ENCODE data around the gene OLFML2A.
A peak's percentile ranks its signal among the peaks of the same experiment; 100 is the strongest.

The OLFML2A gene

DNA sequence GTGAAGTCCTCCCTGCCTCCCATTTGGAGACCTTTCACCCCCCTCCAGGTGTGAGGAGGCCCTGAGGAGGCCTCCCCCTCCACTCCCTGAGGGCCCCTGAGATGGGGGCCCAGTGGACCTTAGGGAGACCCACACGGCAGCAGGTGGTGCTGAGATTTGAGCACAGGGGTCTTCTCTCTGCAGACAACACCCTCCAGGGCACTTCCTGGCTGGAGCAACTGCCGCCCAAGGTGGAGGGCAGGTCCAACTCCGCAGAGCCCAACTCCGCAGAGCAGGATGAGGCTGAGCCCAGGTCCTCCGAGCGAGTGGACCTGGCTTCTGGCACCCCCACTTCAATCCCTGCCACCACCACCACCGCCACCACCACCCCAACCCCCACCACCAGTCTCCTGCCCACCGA, 27.0 kb downstream of the OLFML2A start:
- H3K4me1 ChIP-seq (ENCODE audit: insufficient read depth, low read length): peaks cover 7% of the 10 kb centered on the region
- no peaks in the 10 kb centered on the region for H3K9me3 ChIP-seq (ENCODE audit: low read length)
- no peak overlapping the region for H3K27ac ChIP-seq (ENCODE audit: low read depth, low read length)
- H3K9ac ChIP-seq (ENCODE audit: low read length): no peak overlapping the region
- peaks cover 18% of the 10 kb centered on the region for H3K36me3 ChIP-seq (ENCODE audit: insufficient read depth, low read length)
- H3K4me3 ChIP-seq (ENCODE audit: low read depth in 1 of 2, low read length in 2 of 2): no peak overlapping the region
- no peaks in the 10 kb centered on the region for H3K27me3 ChIP-seq (ENCODE audit: control insufficient read depth in 1 of 2, insufficient read depth in 2 of 2, low read length in 2 of 2)

DNA sequence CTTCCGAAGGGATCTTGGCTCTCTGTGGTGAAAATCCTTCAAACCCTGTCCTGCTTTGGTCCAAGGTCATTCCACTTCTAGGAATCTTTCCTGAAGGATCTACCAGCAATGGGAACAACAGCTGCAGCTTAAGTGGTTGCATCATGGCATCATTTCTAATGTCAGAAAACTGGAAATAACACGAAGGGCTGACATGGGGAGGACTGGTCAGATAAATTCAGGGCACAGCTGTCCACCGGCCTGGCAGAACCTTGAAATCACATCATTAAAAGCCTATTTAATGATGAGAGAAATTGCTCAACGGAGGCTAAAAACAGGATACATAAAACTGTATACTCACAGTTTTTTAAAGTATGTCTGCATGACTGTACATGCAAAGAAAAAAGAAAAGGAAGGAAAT, 28.3 kb downstream of the OLFML2A start:
- H3K27ac ChIP-seq (ENCODE audit: low read depth, low read length): no peak overlapping the region
- H3K36me3 ChIP-seq (ENCODE audit: insufficient read depth, low read length): peaks cover 13% of the 10 kb centered on the region
- H3K9me3 ChIP-seq (ENCODE audit: low read length): no peaks in the 10 kb centered on the region
- no peak overlapping the region for H3K4me3 ChIP-seq (ENCODE audit: low read depth in 1 of 2, low read length in 2 of 2)
- no peak overlapping the region for H3K9ac ChIP-seq (ENCODE audit: low read length)
- H3K27me3 ChIP-seq (ENCODE audit: control insufficient read depth in 1 of 2, insufficient read depth in 2 of 2, low read length in 2 of 2): no peaks in the 10 kb centered on the region
- H3K4me1 ChIP-seq (ENCODE audit: insufficient read depth, low read length): peaks cover 3% of the 10 kb centered on the region

DNA sequence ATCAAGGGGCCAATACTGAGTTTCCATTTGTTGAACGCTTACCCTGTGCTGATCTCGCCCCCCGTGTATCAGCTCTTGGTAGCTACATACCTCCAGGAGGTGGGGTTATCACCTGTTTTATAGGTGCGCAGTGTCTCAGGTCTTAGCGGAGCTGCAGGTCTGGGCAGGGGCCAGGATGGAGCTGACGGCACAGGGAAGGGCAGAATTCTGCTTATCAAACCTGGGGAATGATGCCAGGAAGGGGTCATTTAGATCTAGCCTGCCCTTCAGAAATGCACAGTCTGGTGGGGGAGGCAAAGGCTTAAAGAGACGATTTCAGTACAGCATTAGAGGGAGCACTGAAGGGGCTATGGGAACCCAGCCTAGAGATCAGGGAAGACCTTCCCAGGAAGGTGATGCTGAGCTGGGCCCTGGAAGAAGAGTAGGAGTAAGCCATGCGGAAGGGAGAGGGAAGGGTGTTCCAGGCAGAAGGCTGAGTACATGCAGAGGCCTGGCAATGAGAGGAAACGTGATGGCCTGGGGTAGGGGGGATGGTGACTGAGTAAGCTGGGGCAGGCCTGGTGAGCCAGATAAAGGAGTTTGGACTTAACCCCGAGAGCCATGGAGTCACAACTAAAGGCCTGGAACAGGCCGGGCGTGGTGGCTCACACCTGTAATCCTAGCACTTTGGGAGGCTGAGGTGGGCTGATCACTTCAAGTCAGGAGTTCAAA, 31.5 kb downstream of the OLFML2A start:
- H3K4me1 ChIP-seq (ENCODE audit: insufficient read depth, low read length): peaks cover 30% of the 10 kb centered on the region

DNA sequence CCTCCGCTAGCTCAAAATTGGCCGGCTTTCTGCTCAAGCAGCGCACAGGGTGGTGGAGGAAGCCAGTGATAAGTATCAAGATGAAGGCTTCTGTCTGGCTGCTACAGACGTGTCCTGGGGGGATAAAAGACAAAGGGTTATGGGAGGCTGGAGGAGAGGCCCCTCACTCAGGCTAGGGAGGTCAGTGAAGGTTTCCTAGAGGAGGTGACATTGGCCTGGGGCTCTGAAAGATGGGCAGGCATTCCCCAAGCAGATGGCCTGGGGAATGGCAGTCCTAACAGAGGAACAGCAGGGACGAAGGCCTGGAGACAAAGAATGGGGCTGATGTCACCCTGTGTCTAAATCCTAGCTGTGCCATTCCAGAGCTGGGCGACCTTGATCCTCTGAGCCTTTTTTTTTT, 32.3 kb downstream of the OLFML2A start:
- Histone ChIP-seq H3K9me3 (ENCODE audit: low read length) (no peaks in the 10 kb centered on the region), H3K4me3 (ENCODE audit: low read depth in 1 of 2, low read length in 2 of 2) (no peak overlapping the region), H3K9ac (ENCODE audit: low read length) (no peak overlapping the region), H3K36me3 (ENCODE audit: insufficient read depth, low read length) (no peaks in the 10 kb centered on the region), H3K27ac (ENCODE audit: low read depth, low read length) (no peak overlapping the region), H3K4me1 (ENCODE audit: insufficient read depth, low read length) (peaks cover 38% of the 10 kb centered on the region), H3K27me3 (ENCODE audit: control insufficient read depth in 1 of 2, insufficient read depth in 2 of 2, low read length in 2 of 2) (no peaks in the 10 kb centered on the region)

More for the DNA sequence above, 31.5 kb downstream of the OLFML2A start:
- Histone ChIP-seq H3K9ac (ENCODE audit: low read length) (no peak overlapping the region), H3K27me3 (ENCODE audit: control insufficient read depth in 1 of 2, insufficient read depth in 2 of 2, low read length in 2 of 2) (no peaks in the 10 kb centered on the region), H3K4me3 (ENCODE audit: low read depth in 1 of 2, low read length in 2 of 2) (no peak overlapping the region), H3K27ac (ENCODE audit: low read depth, low read length) (no peak overlapping the region), H3K9me3 (ENCODE audit: low read length) (no peaks in the 10 kb centered on the region), H3K36me3 (ENCODE audit: insufficient read depth, low read length) (no peaks in the 10 kb centered on the region)

DNA sequence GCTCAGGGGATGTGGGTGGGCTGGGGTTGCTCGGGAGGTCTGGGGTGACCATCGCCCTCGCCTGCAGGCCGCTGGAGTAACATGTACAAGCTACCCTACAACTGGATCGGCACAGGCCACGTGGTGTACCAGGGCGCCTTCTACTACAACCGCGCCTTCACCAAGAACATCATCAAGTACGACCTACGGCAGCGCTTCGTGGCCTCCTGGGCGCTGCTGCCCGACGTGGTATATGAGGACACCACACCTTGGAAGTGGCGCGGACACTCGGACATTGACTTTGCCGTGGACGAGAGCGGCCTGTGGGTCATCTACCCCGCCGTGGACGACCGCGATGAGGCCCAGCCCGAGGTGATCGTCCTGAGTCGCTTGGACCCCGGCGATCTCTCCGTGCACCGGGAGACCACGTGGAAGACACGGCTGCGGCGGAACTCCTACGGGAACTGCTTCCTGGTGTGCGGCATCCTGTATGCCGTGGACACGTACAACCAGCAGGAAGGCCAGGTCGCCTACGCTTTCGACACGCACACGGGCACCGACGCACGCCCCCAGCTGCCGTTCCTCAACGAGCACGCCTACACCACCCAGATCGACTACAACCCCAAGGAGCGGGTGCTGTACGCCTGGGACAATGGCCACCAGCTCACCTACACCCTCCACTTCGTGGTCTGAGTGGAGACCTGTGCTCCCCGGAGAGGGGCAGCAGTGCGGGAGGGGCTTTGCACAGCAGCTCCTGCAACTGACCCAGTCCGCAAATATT, 33.0 kb downstream of the OLFML2A start:
- H3K4me1 ChIP-seq (ENCODE audit: insufficient read depth, low read length): peaks cover 41% of the 10 kb centered on the region
- H3K27ac ChIP-seq (ENCODE audit: low read depth, low read length): peak overlapping the region; percentile 83
- H3K27me3 ChIP-seq (ENCODE audit: control insufficient read depth in 1 of 2, insufficient read depth in 2 of 2, low read length in 2 of 2): no peaks in the 10 kb centered on the region
- H3K9me3 ChIP-seq (ENCODE audit: low read length): no peaks in the 10 kb centered on the region
- no peak overlapping the region for H3K4me3 ChIP-seq (ENCODE audit: low read depth in 1 of 2, low read length in 2 of 2)
- H3K9ac ChIP-seq (ENCODE audit: low read length): no peak overlapping the region
- no peaks in the 10 kb centered on the region for H3K36me3 ChIP-seq (ENCODE audit: insufficient read depth, low read length)

DNA sequence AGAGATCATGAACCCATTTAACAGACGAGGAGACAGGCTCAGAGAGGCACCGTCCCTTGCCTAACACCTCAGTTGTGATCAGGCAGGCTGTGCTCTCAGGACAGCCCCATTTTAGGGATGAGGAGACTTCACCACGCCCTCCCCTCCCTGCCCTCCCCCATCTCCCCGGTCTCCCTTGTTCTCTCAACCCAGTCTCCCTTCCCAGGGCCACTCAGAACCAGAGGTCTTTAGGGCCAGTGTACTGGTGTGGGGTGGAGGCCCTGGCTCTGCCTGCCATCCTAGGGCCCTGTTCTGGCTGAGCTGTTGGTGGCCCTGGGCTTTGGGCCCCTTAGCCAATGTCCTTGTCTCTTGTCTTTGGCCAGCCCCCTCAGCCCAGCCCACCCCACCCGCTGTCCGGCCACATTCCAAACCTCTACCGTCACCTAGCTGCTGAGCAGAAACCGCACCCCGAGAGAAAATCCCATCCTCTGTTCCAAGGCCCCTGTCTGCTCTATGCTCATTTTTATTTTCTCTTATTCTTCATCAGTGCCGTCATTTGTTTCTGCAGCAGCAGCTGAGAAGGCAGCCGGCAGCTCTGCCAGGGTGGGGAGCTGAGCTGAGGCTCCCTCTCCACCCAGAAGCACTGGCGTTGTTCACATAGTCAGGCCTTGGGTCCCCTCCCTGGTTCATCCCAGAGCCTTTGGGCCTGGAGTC, 33.9 kb downstream of the OLFML2A start:
- Histone ChIP-seq H3K9me3 (ENCODE audit: low read length) (no peaks in the 10 kb centered on the region), H3K27ac (ENCODE audit: low read depth, low read length) (peak overlapping the region; percentile 83), H3K9ac (ENCODE audit: low read length) (peak overlapping the region; percentile 27), H3K36me3 (ENCODE audit: insufficient read depth, low read length) (no peaks in the 10 kb centered on the region), H3K4me3 (ENCODE audit: low read depth in 1 of 2, low read length in 2 of 2) (peak overlapping the region in 1 of 2 donors; percentile 14), H3K4me1 (ENCODE audit: insufficient read depth, low read length) (peaks cover 41% of the 10 kb centered on the region), H3K27me3 (ENCODE audit: control insufficient read depth in 1 of 2, insufficient read depth in 2 of 2, low read length in 2 of 2) (no peaks in the 10 kb centered on the region)

DNA sequence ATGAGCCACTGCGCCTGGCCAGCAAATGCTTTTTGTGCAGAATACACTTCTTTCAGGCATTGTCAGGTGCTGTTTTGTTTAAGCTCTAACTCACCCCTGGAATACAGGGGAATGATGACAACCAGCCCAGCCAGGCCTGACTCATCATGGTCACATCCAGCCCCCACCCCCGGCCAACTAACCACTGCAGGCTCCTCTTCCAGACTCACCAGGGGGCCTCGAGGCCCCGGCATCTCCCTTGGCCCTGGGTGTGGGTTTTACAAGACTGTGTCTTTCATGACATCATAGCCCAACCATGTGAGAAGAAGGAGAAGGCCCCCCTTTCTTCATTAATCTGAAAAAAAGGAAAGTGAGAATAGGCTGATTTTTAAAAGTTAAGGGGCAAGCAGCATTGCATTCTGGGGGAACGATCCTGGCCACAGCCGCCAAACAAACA, 35.5 kb downstream of the OLFML2A start:
- peak overlapping the region; percentile 11 for H3K9ac ChIP-seq (ENCODE audit: low read length)
- H3K9me3 ChIP-seq (ENCODE audit: low read length): no peaks in the 10 kb centered on the region
- peaks cover 41% of the 10 kb centered on the region for H3K4me1 ChIP-seq (ENCODE audit: insufficient read depth, low read length)
- no peaks in the 10 kb centered on the region for H3K36me3 ChIP-seq (ENCODE audit: insufficient read depth, low read length)
- no peaks in the 10 kb centered on the region for H3K27me3 ChIP-seq (ENCODE audit: control insufficient read depth in 1 of 2, insufficient read depth in 2 of 2, low read length in 2 of 2)
- H3K4me3 ChIP-seq (ENCODE audit: low read depth in 1 of 2, low read length in 2 of 2): no peak overlapping the region
- peak overlapping the region; percentile 83 for H3K27ac ChIP-seq (ENCODE audit: low read depth, low read length)

DNA sequence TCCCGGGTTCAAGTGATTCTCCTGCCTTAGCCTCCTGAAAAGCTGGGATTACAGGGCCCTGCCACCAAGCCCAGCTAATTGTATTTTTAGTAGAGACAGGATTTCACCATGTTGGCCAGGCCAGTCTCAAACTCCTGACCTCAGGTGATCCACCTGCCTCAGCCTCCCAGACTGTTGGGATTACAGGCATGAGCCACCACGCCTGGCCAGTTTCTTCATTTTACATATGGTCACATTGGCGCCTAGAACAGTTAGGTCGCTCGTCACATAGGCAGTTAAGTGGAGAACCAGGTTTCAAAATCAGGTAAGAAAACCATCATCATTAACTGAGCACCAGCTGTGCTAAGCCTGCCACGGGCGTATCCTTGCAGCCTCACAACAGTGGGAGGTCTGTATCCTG, 36.1 kb downstream of the OLFML2A start:
- peak overlapping the region; percentile 83 for H3K27ac ChIP-seq (ENCODE audit: low read depth, low read length)

DNA sequence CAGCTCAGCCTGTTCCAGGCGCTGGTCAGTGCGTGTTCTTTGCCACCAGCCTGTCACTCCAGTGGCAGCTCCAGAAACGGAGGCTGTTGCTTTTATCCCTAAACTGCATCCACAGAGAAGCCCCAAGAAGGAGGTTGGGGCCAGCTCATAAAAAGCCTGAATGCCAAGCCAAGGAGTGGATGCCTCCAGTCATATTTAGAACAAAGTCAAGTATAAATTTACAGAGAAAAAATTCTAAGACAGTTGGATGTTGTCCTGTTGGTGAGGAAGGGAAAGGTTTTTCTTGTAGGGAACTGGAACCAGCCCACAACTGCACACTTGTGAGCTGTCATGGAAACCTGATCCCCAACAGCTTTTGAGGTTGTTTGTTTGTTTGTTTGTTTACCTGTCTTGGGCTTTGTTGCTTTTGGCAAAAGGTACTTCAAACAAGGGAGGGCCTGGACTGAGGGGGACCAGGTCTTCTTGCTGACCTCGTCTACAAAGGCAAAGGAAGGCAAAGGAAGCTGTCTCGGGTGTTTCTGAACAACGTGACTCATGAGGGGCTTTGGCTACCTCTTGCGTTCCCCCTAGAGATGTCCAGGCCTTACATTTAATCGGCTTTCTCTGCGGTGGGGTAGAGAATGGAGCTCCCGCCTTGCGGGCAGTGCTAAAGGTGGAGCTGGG, 36.7 kb downstream of the OLFML2A start:
- no peaks in the 10 kb centered on the region for H3K27me3 ChIP-seq (ENCODE audit: control insufficient read depth in 1 of 2, insufficient read depth in 2 of 2, low read length in 2 of 2)
- no peaks in the 10 kb centered on the region for H3K9me3 ChIP-seq (ENCODE audit: low read length)
- H3K36me3 ChIP-seq (ENCODE audit: insufficient read depth, low read length): no peaks in the 10 kb centered on the region
- no peak overlapping the region for H3K4me3 ChIP-seq (ENCODE audit: low read depth in 1 of 2, low read length in 2 of 2)
- peak overlapping the region; percentile 83 for H3K27ac ChIP-seq (ENCODE audit: low read depth, low read length)
- peaks cover 41% of the 10 kb centered on the region for H3K4me1 ChIP-seq (ENCODE audit: insufficient read depth, low read length)
- peak overlapping the region; percentile 11 for H3K9ac ChIP-seq (ENCODE audit: low read length)

More for the DNA sequence above, 36.1 kb downstream of the OLFML2A start:
- no peaks in the 10 kb centered on the region for H3K9me3 ChIP-seq (ENCODE audit: low read length)
- H3K4me1 ChIP-seq (ENCODE audit: insufficient read depth, low read length): peaks cover 41% of the 10 kb centered on the region
- no peaks in the 10 kb centered on the region for H3K36me3 ChIP-seq (ENCODE audit: insufficient read depth, low read length)
- H3K9ac ChIP-seq (ENCODE audit: low read length): peak overlapping the region; percentile 11
- no peak overlapping the region for H3K4me3 ChIP-seq (ENCODE audit: low read depth in 1 of 2, low read length in 2 of 2)
- H3K27me3 ChIP-seq (ENCODE audit: control insufficient read depth in 1 of 2, insufficient read depth in 2 of 2, low read length in 2 of 2): no peaks in the 10 kb centered on the region

DNA sequence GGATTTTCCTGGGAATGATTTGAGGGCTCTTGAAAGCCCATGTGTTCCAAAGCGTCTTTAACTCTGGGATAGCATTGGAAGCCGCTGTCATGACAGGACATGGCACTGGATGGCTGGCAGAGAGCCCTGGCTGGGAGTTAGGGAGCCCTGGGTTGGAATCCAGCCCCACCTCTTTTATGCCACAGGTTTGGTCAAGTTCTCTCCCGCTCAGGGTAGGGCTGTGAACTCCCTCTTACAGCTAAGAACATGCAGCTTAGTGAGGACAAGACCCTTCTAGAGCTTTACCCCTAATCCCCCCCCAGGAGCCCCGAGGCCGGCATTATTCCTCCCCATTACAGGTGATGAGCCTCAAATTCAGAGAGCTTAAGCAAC, 37.2 kb downstream of the OLFML2A start:
- H3K27ac ChIP-seq (ENCODE audit: low read depth, low read length): peak overlapping the region; percentile 21
- no peak overlapping the region for H3K9ac ChIP-seq (ENCODE audit: low read length)

DNA sequence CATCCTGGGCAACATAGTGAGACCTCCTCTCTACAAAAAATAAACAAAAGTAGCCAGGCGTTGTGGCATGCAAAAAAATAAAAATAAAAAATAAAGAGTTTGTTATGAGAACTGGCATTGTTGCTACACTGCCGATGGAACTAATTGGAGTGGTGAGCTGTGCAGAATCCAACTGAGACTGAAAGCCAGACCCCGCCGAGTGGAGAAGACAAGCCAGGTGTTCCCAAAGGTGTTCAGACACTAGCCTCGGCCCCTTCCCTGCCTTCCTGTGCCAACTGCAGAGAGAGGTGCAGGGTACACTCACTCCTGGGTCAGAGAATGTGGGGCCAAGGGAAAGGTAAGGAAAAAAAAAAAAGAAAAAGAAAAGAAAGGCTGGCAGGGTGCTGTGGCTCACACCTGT, 38.7 kb downstream of the OLFML2A start:
- Histone ChIP-seq H3K4me3 (ENCODE audit: low read depth in 1 of 2, low read length in 2 of 2) (no peak overlapping the region), H3K27ac (ENCODE audit: low read depth, low read length) (no peak overlapping the region), H3K36me3 (ENCODE audit: insufficient read depth, low read length) (no peaks in the 10 kb centered on the region), H3K9ac (ENCODE audit: low read length) (no peak overlapping the region), H3K27me3 (ENCODE audit: control insufficient read depth in 1 of 2, insufficient read depth in 2 of 2, low read length in 2 of 2) (no peaks in the 10 kb centered on the region), H3K9me3 (ENCODE audit: low read length) (no peaks in the 10 kb centered on the region), H3K4me1 (ENCODE audit: insufficient read depth, low read length) (peaks cover 37% of the 10 kb centered on the region)

More for the DNA sequence above, 37.2 kb downstream of the OLFML2A start:
- H3K9me3 ChIP-seq (ENCODE audit: low read length): no peaks in the 10 kb centered on the region
- no peaks in the 10 kb centered on the region for H3K36me3 ChIP-seq (ENCODE audit: insufficient read depth, low read length)
- H3K4me3 ChIP-seq (ENCODE audit: low read depth in 1 of 2, low read length in 2 of 2): no peak overlapping the region
- peaks cover 41% of the 10 kb centered on the region for H3K4me1 ChIP-seq (ENCODE audit: insufficient read depth, low read length)
- H3K27me3 ChIP-seq (ENCODE audit: control insufficient read depth in 1 of 2, insufficient read depth in 2 of 2, low read length in 2 of 2): no peaks in the 10 kb centered on the region
